ENCODE measurements around the gene VAX1.
"Not testable (repeated sequence)": the region's sequence is repeated elsewhere in the genome, so short reads cannot be mapped to it uniquely, and the experiment has no call there.

The VAX1 gene, protein sequence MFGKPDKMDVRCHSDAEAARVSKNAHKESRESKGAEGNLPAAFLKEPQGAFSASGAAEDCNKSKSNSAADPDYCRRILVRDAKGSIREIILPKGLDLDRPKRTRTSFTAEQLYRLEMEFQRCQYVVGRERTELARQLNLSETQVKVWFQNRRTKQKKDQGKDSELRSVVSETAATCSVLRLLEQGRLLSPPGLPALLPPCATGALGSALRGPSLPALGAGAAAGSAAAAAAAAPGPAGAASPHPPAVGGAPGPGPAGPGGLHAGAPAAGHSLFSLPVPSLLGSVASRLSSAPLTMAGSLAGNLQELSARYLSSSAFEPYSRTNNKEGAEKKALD

DNA sequence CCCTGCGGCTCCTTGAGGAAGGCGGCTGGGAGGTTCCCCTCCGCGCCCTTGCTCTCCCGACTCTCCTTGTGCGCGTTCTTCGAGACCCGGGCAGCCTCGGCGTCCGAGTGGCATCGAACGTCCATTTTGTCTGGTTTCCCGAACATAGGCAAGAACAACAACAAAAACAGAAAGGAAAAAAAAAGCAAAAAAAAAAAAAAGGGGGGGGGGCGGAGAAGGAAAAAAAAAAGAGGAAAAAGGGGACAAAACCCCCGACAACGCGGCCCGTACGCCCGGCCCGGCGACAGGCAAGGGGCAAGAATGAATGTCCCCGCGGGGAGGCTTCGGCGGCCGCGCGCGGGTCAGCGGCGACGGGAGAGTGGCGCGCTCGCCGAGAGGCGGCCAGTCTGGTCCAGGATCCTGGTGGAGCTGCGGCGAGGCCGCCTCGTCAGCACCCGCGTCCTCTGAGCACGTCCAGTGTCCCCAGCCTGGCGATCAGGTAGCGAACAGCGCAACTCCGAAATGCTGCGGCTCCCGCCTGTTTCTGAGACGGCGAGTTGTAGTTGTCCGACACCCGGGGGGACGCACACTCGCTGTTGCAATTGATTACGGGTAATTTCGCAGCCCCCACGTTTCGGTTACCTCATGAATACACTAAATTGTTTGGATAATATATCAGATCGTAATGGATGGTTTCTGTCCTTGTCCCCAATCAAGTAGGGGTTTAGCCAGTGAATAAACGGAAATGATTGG lies at the start of gene VAX1:
Gene VAX1 (minus strand): TSS at position 360 of the 732 bp plus-strand sequence. CDS start 214 bp downstream, at position 146.
- H3K4me1 ChIP-seq (ENCODE audit: control insufficient read depth in 5 of 5, insufficient read depth in 5 of 5, low read length in 5 of 5): peaks cover 0 to 46% (median 36%) of the 10 kb centered on the region in 5 donors
- H3K27ac ChIP-seq (ENCODE audit: low read depth, low read length): no peak within 1 kb of the TSS
- H3K4me3 ChIP-seq (ENCODE audit: low read depth in 1 of 5, low read length in 5 of 5): peak within 1 kb of the TSS in 4 of 5 donors; percentile 37 to 69 (median 56)
- peaks cover 50 to 80% (median 69%) of the 10 kb centered on the region in 5 donors for H3K27me3 ChIP-seq (ENCODE audit: control insufficient read depth in 5 of 5, insufficient read depth in 4 of 5, low read length in 5 of 5)
- H3K9me3 ChIP-seq (ENCODE audit: control insufficient read depth in 5 of 5, low read length in 5 of 5): no peaks in the 10 kb centered on the region
- H3K36me3 ChIP-seq (ENCODE audit: control insufficient read depth in 5 of 5, insufficient read depth in 5 of 5, low read length in 5 of 5): no peaks in the 10 kb centered on the region
- no peak within 1 kb of the TSS for H3K9ac ChIP-seq (ENCODE audit: low read length in 5 of 5)

DNA sequence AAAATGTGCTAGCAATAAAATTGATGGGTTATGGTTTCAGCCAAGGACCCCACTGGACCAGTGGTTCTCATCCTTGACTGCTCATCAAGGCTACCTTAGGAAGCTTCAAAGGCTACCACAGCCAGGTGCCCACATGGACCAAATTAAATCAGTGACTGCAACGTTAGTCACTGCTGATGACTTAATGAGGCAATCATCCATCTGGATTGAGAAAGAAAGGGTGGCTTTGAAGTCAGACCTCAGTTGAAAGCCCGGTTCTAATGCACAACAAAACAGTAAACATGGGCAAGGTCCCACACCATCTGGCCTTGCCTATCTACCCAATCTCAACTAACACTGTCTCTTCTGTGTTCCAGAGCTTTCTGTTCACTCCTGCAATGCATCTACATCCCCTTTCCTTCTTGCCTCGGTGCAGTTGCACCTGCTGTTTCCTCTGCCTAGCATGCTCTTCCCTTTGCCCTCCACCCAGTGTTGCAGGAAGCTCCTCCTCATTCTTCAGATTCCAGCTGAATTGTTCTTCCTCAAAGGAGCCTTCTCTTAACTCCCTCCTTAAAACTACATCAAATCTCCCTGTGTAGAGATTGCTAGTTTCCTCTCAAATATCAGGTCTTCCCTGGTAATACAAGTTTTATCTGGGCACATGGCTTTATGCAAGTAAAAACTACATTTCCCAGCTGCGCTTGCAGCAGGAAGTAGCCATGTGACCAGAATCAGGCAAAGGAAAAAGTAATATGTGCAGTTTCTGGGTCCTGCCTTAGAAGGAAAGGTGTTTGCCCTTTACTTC lies 49.0 kb upstream of the VAX1 start:
- H3K4me3 ChIP-seq (ENCODE audit: low read depth in 1 of 5, low read length in 5 of 5): no peak overlapping the region
- no peaks in the 10 kb centered on the region for H3K9me3 ChIP-seq (ENCODE audit: control insufficient read depth in 5 of 5, low read length in 5 of 5)
- no peaks in the 10 kb centered on the region for H3K36me3 ChIP-seq (ENCODE audit: control insufficient read depth in 5 of 5, insufficient read depth in 5 of 5, low read length in 5 of 5)
- H3K27ac ChIP-seq (ENCODE audit: low read depth, low read length): no peak overlapping the region
- H3K4me1 ChIP-seq (ENCODE audit: control insufficient read depth in 5 of 5, insufficient read depth in 5 of 5, low read length in 5 of 5): no peaks in the 10 kb centered on the region
- peaks cover 0 to 6% (median 3%) of the 10 kb centered on the region in 5 donors for H3K27me3 ChIP-seq (ENCODE audit: control insufficient read depth in 5 of 5, insufficient read depth in 4 of 5, low read length in 5 of 5)
- no peak overlapping the region for H3K9ac ChIP-seq (ENCODE audit: low read length in 5 of 5)

DNA sequence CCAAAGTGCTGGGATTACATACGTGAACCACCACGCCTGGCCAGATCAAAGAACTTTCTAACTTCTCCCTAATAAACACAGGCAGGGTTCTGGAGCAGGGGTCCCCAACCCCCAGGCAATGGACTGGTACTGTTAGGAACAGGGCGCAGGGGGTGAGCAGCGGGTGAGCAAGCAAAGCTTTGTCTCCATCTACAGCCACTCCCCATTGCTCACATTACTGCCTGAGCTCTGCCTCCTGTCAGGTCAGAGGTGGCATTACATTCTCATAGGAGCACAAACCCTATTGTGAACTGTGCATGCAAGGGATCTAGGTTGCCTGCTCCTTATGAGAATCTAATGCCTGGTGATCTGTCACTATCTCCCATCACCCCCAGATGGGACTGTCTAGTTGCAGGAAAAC lies 47.7 kb upstream of the VAX1 start:
- H3K36me3 ChIP-seq (ENCODE audit: control insufficient read depth in 5 of 5, insufficient read depth in 5 of 5, low read length in 5 of 5); H3K9me3 ChIP-seq (ENCODE audit: control insufficient read depth in 5 of 5, low read length in 5 of 5); H3K27me3 ChIP-seq (ENCODE audit: control insufficient read depth in 5 of 5, insufficient read depth in 4 of 5, low read length in 5 of 5); H3K9ac ChIP-seq (ENCODE audit: low read length in 5 of 5); H3K4me3 ChIP-seq (ENCODE audit: low read depth in 1 of 5, low read length in 5 of 5); H3K4me1 ChIP-seq (ENCODE audit: control insufficient read depth in 5 of 5, insufficient read depth in 5 of 5, low read length in 5 of 5); H3K27ac ChIP-seq (ENCODE audit: low read depth, low read length): not testable (repeated sequence)

DNA sequence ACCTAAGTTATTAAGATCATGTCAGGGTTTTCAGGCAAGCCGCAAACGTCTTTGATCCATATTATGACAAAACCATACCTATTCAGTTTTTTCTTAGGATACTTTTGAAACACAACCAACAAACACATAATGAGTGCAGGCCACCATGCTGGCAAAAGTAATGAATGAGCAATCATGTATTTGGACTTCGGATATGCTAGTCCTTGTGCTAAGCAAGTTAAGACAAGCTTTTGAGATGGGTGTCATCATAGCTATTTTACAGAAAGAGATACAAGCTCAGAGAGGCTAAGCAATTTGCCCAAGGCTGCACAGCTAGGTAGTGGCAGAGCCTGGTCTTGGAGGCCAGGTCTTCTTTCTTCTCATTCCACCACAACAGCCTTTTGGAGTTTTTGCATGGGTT lies 46.8 kb upstream of the VAX1 start:
- no peak overlapping the region for H3K27ac ChIP-seq (ENCODE audit: low read depth, low read length)
- no peaks in the 10 kb centered on the region for H3K9me3 ChIP-seq (ENCODE audit: control insufficient read depth in 5 of 5, low read length in 5 of 5)
- H3K4me3 ChIP-seq (ENCODE audit: low read depth in 1 of 5, low read length in 5 of 5): no peak overlapping the region
- peaks cover 0 to 13% (median 6%) of the 10 kb centered on the region in 5 donors for H3K27me3 ChIP-seq (ENCODE audit: control insufficient read depth in 5 of 5, insufficient read depth in 4 of 5, low read length in 5 of 5)
- H3K9ac ChIP-seq (ENCODE audit: low read length in 5 of 5): no peak overlapping the region
- H3K36me3 ChIP-seq (ENCODE audit: control insufficient read depth in 5 of 5, insufficient read depth in 5 of 5, low read length in 5 of 5): no peaks in the 10 kb centered on the region
- H3K4me1 ChIP-seq (ENCODE audit: control insufficient read depth in 5 of 5, insufficient read depth in 5 of 5, low read length in 5 of 5): no peaks in the 10 kb centered on the region

DNA sequence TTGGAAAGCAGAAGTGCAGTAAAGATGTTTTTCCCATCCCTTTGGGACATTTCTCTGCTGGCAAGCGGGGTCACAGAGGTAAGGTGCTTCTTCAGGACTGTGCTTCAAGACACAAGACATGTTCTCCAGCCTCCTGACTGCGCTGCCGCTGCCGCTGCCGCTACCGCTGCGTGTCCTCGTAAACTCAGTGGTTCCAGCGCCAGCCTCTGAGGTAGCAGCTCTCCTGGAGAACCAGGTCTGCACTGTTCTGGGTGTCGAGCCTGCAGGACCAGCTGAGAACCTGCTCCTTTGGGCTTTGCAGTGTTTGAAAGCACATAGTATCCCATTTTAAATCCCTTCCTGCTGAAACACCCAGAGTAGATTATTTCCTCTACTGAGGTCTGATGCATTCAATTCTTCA lies 46.2 kb upstream of the VAX1 start:
- no peaks in the 10 kb centered on the region for H3K9me3 ChIP-seq (ENCODE audit: control insufficient read depth in 5 of 5, low read length in 5 of 5)
- no peak overlapping the region for H3K27ac ChIP-seq (ENCODE audit: low read depth, low read length)
- H3K36me3 ChIP-seq (ENCODE audit: control insufficient read depth in 5 of 5, insufficient read depth in 5 of 5, low read length in 5 of 5): no peaks in the 10 kb centered on the region
- no peak overlapping the region for H3K9ac ChIP-seq (ENCODE audit: low read length in 5 of 5)
- no peaks in the 10 kb centered on the region for H3K4me1 ChIP-seq (ENCODE audit: control insufficient read depth in 5 of 5, insufficient read depth in 5 of 5, low read length in 5 of 5)
- H3K4me3 ChIP-seq (ENCODE audit: low read depth in 1 of 5, low read length in 5 of 5): no peak overlapping the region
- peaks cover 0 to 13% (median 6%) of the 10 kb centered on the region in 5 donors for H3K27me3 ChIP-seq (ENCODE audit: control insufficient read depth in 5 of 5, insufficient read depth in 4 of 5, low read length in 5 of 5)

DNA sequence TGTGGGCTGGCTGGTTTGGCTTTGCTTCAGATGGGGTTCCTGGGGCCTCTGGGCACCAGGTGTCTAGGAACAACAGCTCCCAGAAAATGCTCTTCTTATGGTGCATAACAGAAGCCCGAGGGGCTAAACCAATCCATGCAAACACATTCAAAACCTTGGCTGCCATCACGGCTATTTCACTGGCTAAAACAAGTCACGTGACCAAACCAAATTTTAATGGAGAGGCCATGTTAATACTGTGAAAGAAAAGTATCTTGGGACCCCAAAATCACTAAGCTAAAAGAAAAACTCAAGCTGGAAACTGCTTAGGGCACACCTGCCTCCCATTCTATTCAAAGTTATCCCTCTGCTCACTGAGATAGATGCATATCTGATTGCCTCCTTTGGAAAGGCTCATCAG lies 40.1 kb upstream of the VAX1 start:
- Histone ChIP-seq H3K9me3 (ENCODE audit: control insufficient read depth in 5 of 5, low read length in 5 of 5) (no peaks in the 10 kb centered on the region), H3K4me3 (ENCODE audit: low read depth in 1 of 5, low read length in 5 of 5) (no peak overlapping the region), H3K36me3 (ENCODE audit: control insufficient read depth in 5 of 5, insufficient read depth in 5 of 5, low read length in 5 of 5) (no peaks in the 10 kb centered on the region), H3K4me1 (ENCODE audit: control insufficient read depth in 5 of 5, insufficient read depth in 5 of 5, low read length in 5 of 5) (peaks cover 3 to 16% (median 13%) of the 10 kb centered on the region in 5 donors), H3K27me3 (ENCODE audit: control insufficient read depth in 5 of 5, insufficient read depth in 4 of 5, low read length in 5 of 5) (peaks cover 9 to 26% (median 15%) of the 10 kb centered on the region in 5 donors), H3K9ac (ENCODE audit: low read length in 5 of 5) (no peak overlapping the region), H3K27ac (ENCODE audit: low read depth, low read length) (no peak overlapping the region)

DNA sequence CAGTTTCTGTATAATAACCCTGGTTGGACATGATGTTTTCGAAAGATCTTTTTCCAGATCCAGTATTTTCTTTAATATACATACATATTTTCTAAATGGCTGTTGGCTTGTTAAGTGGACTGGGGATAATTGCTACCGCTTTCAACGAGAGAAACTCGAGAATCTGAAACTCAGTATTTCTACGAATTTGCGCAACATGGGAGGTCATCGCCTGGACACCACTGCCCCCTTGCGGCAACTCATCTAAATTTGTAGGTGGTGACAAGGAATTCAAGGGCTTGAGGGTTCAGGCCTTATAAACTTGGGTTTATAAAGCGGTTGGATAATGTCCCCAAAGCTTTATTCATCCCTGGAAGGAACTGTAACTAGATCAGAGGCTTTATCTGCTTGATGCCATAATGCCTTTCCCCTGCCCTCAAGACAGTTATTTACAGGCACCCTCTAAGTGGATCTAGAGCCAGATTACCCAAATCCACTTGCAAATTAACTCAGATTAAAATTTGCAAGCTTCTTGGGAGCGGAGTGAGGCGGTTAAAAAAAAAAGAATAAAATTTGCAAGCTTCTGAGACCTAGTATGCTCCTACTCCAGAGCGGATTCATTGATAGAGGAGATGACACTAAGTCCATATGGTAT lies 37.9 kb upstream of the VAX1 start:
- Histone ChIP-seq H3K9me3 (ENCODE audit: control insufficient read depth in 5 of 5, low read length in 5 of 5) (no peaks in the 10 kb centered on the region), H3K4me1 (ENCODE audit: control insufficient read depth in 5 of 5, insufficient read depth in 5 of 5, low read length in 5 of 5) (peaks cover 3 to 16% (median 13%) of the 10 kb centered on the region in 5 donors), H3K27me3 (ENCODE audit: control insufficient read depth in 5 of 5, insufficient read depth in 4 of 5, low read length in 5 of 5) (peaks cover 13 to 39% (median 35%) of the 10 kb centered on the region in 5 donors), H3K9ac (ENCODE audit: low read length in 5 of 5) (peak overlapping the region in 1 of 5 donors; percentile 53), H3K36me3 (ENCODE audit: control insufficient read depth in 5 of 5, insufficient read depth in 5 of 5, low read length in 5 of 5) (no peaks in the 10 kb centered on the region), H3K4me3 (ENCODE audit: low read depth in 1 of 5, low read length in 5 of 5) (peak overlapping the region; percentile 58 to 78 (median 68)), H3K27ac (ENCODE audit: low read depth, low read length) (no peak overlapping the region)

DNA sequence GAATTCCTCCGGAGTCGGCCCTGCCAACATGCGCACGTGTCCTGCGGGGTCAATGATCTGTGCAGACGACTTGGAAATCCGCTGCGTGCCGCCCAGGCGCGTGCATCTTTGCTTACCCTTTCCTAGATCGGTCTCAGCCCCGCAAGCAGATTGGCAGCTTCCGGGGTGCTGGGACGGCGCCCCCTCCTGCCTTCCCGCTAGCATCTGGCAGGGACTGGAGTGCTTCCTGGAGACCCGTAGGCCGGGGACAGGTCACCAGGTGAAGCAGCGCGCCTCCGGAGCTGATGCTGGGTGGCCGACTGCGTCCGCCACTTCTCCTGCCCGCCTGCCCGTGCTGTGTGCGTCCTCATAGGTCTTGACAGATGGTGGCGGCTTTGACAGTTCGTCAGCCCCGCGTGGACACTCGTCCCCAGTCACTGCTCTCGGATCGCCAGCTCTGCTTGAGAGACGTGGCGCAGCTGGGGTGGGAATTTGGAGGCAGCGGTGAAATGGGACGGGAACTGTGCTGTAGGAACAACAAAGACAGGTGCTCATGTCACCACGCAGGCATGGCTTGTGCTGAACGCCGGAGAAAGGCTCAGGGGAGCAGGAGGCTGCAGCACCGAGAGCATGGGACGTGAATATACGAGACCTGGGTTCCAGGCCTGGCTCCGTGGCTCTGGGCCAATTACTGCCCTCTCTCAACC lies 37.3 kb upstream of the VAX1 start:
- H3K4me1 ChIP-seq (ENCODE audit: control insufficient read depth in 5 of 5, insufficient read depth in 5 of 5, low read length in 5 of 5): peaks cover 3 to 16% (median 13%) of the 10 kb centered on the region in 5 donors
- peaks cover 19 to 45% (median 34%) of the 10 kb centered on the region in 5 donors for H3K27me3 ChIP-seq (ENCODE audit: control insufficient read depth in 5 of 5, insufficient read depth in 4 of 5, low read length in 5 of 5)
- no peaks in the 10 kb centered on the region for H3K9me3 ChIP-seq (ENCODE audit: control insufficient read depth in 5 of 5, low read length in 5 of 5)
- H3K4me3 ChIP-seq (ENCODE audit: low read depth in 1 of 5, low read length in 5 of 5): peak overlapping the region; percentile 58 to 78 (median 68)
- peak overlapping the region in 2 of 5 donors; percentile 46 to 53 for H3K9ac ChIP-seq (ENCODE audit: low read length in 5 of 5)
- no peak overlapping the region for H3K27ac ChIP-seq (ENCODE audit: low read depth, low read length)
- H3K36me3 ChIP-seq (ENCODE audit: control insufficient read depth in 5 of 5, insufficient read depth in 5 of 5, low read length in 5 of 5): no peaks in the 10 kb centered on the region

Measured in subcutaneous abdominal adipose tissue (tissue), 5 donors.